PC-3 (cell line): Measurements from ENCODE around the gene RINL.

Experiments used
- EZH2 ChIP-seq: fragments of 300-600 bp; sonication (generic); IDR thresholded peaks from one replicate; pipeline ENCODE4 v1.6.1; 2017; ENCODE audit warnings: antibody characterized with exemption, mild to moderate bottlenecking, low read length; ENCODE audit not compliant: unreplicated experiment
- TF ChIP-seq, protein P1 (sequence below): fragments of 300-600 bp; sonication (generic); conservative IDR thresholded peaks from 2 replicates; pipeline ENCODE4 v1.5.1; 2017; ENCODE audit warnings: antibody characterized with exemption, low read depth, mild to moderate bottlenecking, low read length

DNA sequence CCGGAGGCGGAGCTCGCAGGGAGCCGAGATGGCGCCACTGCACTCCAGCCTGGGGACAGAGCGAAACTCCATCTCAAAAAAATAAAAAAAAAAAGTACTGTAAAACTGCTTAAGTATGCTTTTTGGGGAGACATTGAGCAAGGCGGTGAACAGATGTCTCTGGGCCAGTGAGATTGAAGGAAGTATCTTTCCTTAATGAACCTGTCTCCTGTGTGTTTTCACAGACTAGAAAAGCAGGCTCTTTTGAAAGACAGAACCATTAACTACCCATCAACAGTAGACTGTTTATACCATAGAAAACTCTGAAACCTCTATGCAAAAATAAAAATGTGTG lies 45.0 kb downstream of the RINL start:
- TF ChIP-seq, protein P1, sequence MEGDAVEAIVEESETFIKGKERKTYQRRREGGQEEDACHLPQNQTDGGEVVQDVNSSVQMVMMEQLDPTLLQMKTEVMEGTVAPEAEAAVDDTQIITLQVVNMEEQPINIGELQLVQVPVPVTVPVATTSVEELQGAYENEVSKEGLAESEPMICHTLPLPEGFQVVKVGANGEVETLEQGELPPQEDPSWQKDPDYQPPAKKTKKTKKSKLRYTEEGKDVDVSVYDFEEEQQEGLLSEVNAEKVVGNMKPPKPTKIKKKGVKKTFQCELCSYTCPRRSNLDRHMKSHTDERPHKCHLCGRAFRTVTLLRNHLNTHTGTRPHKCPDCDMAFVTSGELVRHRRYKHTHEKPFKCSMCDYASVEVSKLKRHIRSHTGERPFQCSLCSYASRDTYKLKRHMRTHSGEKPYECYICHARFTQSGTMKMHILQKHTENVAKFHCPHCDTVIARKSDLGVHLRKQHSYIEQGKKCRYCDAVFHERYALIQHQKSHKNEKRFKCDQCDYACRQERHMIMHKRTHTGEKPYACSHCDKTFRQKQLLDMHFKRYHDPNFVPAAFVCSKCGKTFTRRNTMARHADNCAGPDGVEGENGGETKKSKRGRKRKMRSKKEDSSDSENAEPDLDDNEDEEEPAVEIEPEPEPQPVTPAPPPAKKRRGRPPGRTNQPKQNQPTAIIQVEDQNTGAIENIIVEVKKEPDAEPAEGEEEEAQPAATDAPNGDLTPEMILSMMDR, result no peak
- TF ChIP-seq EZH2, result no peak
